ENCODE results near the gene WARS2.

Gene WARS2

DNA sequence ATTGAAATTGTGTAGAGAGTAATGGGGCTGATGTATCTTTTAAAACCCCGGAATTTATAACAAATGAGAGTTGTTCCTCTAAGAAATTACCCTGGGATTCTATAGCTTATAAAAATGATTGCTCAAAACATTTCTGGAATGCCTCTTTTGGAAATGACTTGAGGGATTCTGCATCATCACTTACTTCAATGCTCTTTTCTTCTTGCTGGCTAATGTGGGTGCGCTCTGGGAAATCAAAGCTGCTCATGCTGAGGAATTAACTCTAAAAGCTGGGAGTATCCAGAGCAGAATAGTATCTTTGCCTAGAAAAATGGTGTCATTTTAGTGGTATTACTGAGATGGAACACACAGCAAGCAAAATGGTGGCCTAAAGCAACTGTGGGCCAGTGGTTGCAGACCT is 129.3 kb downstream of the WARS2 start:
- DNase-seq: no peak

DNA sequence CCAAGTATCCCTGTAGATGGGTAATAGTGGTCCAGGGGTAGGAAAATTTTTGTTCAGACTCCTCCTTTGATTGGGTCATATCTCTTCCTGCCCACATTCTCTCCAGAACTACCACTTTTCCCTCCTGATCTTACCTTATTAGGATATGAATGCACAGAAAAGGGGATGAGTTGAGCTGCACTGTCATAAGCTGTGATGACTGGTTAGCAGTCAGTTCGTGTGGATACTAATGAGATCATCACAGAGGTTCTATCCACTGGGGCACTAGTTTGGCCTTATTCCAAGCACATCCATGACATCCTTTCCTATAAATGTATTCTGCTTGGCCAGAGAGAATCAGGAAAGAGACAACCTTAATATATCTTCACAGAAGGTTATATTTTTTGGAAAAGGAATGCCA is 130.3 kb downstream of the WARS2 start:
- no peak for DNase-seq

DNA sequence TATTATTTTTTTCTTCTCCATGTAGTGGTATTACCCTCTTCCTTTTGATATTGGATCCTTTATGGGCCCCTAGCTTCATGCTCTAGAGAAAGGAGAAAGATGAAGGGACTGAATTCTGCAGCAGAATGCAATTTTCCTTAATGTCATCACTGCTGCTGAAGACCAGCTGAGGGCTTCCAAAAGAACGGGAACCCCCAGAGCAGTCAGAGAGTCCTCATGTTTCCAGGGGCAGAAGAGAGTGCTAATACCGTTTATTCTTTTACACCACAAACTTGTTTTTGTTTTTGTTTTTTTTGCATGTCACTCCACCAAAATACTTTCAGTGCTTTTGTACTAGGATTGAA is 131.2 kb downstream of the WARS2 start:
- DNase-seq: no peak

- no peak for DNase-seq
Observed at GRCh38 chr1:119008483-119009311, 131.8 kb downstream of the WARS2 start.

DNA sequence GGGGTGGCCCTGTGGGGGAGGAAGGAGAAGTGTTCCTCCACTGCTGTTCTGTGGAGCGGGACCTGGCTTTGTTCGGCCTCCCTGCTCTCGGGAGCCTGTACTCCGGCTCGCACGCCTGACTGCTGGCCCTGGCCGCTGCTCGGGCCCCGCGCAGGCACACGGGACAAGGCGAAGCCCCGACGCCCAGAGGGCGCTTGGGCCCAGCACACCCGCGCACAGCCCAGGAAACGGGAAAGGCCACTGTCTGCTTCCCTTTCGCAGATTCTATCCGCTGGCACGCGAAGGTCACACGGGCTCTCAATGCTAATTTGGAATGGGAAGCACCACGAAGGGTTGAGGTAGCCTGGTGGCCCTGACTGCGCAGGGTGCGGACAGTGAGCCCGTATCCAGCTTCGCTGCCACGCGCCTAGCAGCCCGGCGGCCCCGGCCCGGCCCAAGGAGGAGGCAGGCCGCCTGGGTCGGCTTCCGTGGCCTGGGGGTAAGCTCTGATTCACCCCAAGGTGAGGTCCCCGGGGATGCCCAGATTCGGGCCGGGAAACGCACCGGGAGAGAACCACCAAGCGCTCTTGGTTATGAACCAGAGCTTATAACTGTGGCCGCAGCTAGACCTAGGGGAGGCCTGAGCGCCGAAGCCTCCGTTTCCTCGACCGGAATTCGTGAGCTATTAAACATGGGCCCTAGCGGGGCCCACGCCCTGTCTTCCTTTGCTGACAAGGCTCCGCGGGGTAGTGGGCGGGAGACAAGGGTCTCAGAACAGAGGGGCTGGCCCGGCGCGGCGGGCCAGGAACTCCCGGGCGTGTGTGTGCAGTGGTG is 132.6 kb downstream of the WARS2 start:
- DNase-seq: no peak

GRCh38 chr1:119007339-119007669 is 133.1 kb downstream of the WARS2 start:
- DNase-seq: no peak

- DNase-seq: no peak
Observed at GRCh38 chr1:119006406-119007279, 133.8 kb downstream of the WARS2 start.

- no peak for DNase-seq
Observed at GRCh38 chr1:119005724-119006405, 134.6 kb downstream of the WARS2 start.

DNA sequence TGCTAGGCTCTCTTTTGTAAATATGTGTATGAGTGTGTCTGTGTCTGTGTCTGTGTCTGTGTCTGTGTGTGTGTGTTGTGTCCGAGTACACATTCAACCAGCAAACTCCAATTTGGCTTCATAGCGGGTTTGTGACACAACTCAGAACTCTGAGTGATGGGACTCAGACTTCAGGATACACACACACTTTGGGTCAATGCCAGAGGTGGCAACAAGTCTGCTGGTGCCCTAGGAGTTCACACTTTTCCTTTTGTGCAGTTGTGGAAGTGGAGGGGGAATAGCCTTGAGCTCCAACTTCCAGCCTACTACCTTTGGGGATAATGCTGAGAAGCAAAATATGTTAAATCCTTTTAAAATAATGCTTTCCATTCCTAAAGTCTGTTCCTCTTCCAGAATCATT is 135.7 kb downstream of the WARS2 start:
- DNase-seq: no peak

DNA sequence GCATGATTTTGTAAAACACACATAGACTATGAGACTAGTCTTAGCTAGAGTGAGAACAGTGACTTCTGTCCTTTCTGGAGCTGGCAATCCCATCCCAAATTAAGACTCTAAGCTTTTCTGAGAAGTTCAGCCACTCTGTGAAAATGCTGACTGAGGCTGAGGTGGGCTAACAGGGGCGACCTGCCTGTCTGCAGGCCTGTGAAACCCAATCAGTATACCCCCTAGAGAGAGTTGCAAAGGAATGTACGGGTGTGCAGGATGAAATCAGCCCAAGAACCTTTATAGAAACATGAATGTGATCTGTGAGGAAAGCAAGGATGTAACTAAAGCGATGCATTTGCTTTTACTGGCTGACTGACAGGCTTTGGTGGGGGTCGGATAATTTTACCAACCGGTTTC is 136.3 kb downstream of the WARS2 start:
- no peak for DNase-seq

DNA sequence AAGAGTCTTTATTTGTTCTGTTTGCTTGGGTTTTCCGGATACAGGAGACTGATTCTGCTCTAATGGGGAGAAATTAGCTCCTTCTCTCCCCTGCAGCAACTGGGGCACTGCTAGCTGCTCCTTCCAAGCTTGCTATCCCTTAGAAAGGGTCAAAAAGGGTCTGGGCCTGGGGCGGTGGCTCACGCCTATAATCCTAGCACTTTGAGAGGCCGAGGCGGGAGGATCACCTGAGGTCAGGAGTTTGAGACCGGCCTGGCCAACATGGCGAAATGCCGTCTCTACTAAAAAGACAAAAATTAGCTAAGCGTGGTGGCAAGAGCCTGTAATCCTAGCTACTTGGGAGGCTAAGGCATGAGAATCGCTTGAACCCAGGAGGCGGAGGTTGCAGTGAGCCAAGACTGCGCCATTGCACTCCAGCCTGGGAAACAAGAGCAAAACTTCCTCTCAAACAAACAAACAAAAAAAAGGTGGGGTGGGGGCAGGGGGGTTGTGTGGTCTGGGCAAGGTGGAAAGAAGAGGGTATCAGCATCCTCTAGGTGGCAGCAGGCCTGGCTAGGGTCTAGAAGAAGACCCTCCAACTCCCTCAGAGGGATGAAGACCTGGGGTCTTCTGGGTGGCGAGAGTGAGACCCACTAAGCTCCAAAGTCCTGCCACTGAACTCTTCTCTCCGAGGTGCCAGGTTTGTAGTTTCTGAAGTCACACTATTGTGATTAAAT is 136.9 kb downstream of the WARS2 start:
- no peak for DNase-seq

GRCh38 chr1:119002028-119002686 is 138.3 kb downstream of the WARS2 start:
- DNase-seq: no peak

- DNase-seq: no peak
Observed at GRCh38 chr1:119001181-119002027, 139.0 kb downstream of the WARS2 start.

DNA sequence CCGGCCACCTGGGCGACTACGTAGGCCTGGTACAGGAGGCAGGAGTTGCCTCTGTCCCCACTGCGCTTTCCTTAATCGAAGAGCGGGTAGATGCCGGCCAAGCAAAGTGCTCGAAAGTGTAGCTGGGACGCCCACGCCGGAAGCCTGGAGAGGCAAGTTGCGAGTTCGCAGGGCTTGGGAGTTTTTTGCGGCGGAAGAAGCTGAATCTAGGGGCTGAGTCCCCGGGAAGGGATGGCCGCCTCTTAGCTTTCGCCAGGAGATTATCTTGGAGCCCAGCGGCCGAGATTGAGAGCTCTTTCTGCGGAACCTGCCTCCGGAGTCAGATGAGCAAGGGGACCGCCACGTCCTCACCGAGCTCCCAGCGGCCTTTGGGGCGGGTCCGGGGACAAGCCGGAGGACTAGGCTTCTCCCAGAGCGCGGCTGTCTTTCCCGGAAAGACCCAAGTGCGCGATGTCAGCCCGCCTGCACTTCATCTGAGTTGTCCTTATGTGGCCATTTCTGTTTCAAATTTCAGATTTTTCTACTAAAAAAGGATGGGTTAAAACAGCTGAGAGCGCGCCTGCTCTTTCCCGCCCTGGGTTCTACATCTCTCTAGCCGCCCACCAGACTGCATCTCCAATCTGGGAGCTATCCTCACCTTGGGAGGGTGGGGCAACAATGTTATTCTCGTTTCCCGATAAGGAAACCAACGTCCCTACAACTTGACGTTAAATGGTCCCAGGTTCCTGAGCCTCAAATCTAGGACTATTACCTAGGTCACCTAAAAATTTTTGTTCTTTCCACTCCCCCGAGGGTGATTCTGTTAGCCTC is 139.9 kb downstream of the WARS2 start:
- no peak for DNase-seq

GRCh38 chr1:118999348-119000071 is 140.9 kb downstream of the WARS2 start:
- no peak for DNase-seq

DNA sequence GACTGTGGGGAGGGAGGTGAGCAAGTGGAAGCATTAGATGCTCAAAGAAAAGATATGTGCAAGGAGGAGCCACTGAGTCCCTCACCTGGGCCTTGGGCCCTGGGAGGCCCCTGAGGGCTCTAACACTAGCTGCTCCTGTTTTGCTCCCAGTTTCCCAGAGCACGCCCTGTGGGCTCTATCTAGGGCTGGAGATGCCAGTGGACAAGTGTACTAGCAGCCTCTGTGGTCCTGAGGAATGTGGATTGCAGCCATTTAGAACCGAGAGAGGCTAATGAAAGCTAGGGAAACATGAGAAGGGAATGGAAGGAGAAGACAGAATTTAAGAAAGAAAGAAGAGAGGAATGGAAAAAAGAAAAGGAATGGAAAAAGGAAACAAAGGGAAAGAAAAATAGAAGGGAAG is 142.3 kb downstream of the WARS2 start:
- DNase-seq: no peak

DNA sequence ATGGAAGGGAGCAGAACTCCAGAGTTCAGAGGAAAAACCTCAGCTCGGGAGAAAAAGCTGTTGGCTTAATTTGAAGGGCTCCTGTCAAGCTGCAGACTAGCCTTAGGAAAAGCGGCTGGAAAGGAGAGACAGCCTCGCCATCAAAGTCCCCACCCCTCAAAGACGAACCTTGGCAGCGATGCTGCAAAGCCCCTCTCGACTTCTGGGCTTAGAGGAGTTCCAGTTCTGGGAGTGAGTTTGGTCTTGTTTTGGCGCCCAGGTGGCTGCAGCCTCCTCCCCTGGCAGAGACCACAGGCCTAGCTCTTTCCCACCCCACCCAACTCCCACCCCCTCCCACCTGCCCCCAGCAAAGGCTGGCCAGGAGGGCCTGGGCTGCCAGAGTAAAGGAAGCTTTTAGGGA is 143.2 kb downstream of the WARS2 start:
- no peak for DNase-seq

GRCh38 chr1:118995312-118996016 is 145.0 kb downstream of the WARS2 start:
- DNase-seq: no peak

- no peak for DNase-seq
Observed at GRCh38 chr1:118993700-118994026, 146.8 kb downstream of the WARS2 start.
